Measurements from ENCODE around the gene ZDHHC22. TPM values are rescaled to one million over a fixed set of nuclear protein-coding genes. Genes with fewer than 3 reads are reported as not detected.
"Not testable (repeated sequence)": the region's sequence is repeated elsewhere in the genome, so short reads cannot be mapped to it uniquely, and the experiment has no call there.

The ZDHHC22 gene
- total RNA-seq, 3 donors from 2014 or later = not detected

DNA sequence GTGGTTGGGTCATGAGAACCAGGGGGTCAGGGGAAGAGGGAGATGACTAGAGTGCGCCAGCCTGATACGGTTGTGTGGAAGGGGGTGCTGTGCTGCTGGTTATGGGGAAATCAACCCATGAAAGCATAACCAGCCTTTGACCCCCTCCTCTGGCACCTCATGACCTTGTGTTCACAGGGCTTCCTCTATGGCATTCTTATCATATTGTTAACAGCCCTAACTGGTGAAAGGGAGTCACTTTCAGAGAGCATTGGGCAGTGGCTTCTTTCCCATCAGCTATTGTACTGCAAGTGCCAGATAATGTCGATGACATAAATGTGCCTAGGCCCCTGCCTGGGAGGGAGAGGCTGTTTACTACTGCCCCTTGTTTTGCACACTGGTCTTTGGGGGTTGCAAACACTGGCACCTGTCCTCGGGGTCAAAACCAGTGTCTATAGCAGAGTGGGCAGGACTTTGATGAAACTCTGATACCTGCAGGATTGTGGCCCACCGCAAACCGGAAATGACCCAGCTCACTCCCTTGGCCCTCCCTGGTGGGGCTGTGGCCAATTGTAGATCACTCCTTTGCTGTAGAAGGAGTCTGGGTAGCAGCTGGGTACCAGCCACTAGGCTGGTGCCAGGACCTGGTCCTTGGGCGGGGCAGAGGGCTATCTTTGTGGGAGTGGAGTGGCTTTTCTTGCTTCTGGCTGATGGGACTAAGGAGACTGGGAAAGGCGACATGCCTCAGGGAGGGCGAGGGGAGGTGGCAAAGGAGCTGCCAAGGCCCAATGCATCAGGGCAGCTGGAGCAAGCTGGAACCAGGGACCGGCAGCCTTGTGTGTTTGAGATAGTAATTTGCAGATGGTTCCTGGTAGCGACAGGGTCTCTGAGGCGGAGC is 39.4 kb upstream of the ZDHHC22 start:
- Histone ChIP-seq H3K9me3 (no peaks in the 10 kb centered on the region), H3K36me3 (no peaks in the 10 kb centered on the region), H3K4me3 (peak overlapping the region in 2 of 3 donors; percentile 51 to 75), H3K4me1 (no peaks in the 10 kb centered on the region), H3K27me3 (peaks cover 0 to 4% of the 10 kb centered on the region in 2 donors), H3K27ac (no peak overlapping the region)
- no peak for DNase-seq (ENCODE audit: low spot score in 2 of 2)
- intact Hi-C loops (cut with DNase I; ENCODE audit: low total_unique reads) = no loop called here
- no peak for TF ChIP-seq CTCF (IDR thresholded peaks at IDR 0.05)
- TF ChIP-seq POLR2AphosphoS5 (IDR thresholded peaks at IDR 0.05) = no peak
- TF ChIP-seq POLR2A (IDR thresholded peaks at IDR 0.05) = no peak

GRCh38 chr14:77178656-77179055 is 37.1 kb upstream of the ZDHHC22 start:
- no peaks in the 10 kb centered on the region for H3K4me1 ChIP-seq
- no peaks in the 10 kb centered on the region for H3K36me3 ChIP-seq
- no peaks in the 10 kb centered on the region for H3K9me3 ChIP-seq
- no peak overlapping the region for H3K27ac ChIP-seq
- intact Hi-C loops (cut with DNase I; ENCODE audit: low total_unique reads) = no loop called here
- DNase-seq (ENCODE audit: low spot score in 2 of 2) = no peak
- peaks cover 0 to 4% of the 10 kb centered on the region in 2 donors for H3K27me3 ChIP-seq
- no peak overlapping the region for H3K4me3 ChIP-seq
- TF ChIP-seq POLR2A (IDR thresholded peaks at IDR 0.05) = no peak
- no peak for TF ChIP-seq POLR2AphosphoS5 (IDR thresholded peaks at IDR 0.05)
- no peak for TF ChIP-seq CTCF (IDR thresholded peaks at IDR 0.05)

DNA sequence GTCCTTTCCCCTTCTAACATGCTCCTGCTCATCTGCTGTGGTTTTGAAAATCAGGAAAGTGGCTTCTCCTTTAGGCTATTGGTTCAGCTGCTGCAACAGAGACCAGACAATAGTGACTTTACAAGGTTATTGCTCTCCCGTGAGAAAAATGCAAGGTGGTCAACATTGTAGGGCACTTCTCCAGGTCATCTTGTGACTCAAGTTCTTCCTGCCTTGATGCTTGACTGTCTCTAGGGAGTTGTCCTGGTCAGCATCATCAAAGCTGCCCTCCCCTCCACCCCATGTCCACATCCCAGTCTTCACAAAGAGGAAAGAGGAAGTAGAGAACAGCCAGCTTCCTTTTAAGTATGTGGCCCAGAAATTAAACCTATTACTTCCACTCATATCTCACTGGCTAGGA is 36.1 kb upstream of the ZDHHC22 start:
- intact Hi-C loops (cut with DNase I; ENCODE audit: low total_unique reads) = no loop called here
- H3K4me3 ChIP-seq = no peak overlapping the region
- peaks cover 0 to 4% of the 10 kb centered on the region in 2 donors for H3K27me3 ChIP-seq
- TF ChIP-seq POLR2AphosphoS5 (IDR thresholded peaks at IDR 0.05) (no peak), POLR2A (IDR thresholded peaks at IDR 0.05) (no peak), CTCF (IDR thresholded peaks at IDR 0.05) (no peak)
- H3K4me1 ChIP-seq = no peaks in the 10 kb centered on the region
- H3K9me3 ChIP-seq = no peaks in the 10 kb centered on the region
- H3K36me3 ChIP-seq = no peaks in the 10 kb centered on the region
- no peak for DNase-seq (ENCODE audit: low spot score in 2 of 2)
- no peak overlapping the region for H3K27ac ChIP-seq

GRCh38 chr14:77175843-77176242 is 34.3 kb upstream of the ZDHHC22 start:
- H3K4me3 ChIP-seq = no peak overlapping the region
- H3K27ac ChIP-seq = no peak overlapping the region
- no peaks in the 10 kb centered on the region for H3K36me3 ChIP-seq
- DNase-seq (ENCODE audit: low spot score in 2 of 2) = no peak
- H3K4me1 ChIP-seq = no peaks in the 10 kb centered on the region
- TF ChIP-seq POLR2A (IDR thresholded peaks at IDR 0.05) (no peak), POLR2AphosphoS5 (IDR thresholded peaks at IDR 0.05) (no peak), CTCF (IDR thresholded peaks at IDR 0.05) (no peak)
- H3K9me3 ChIP-seq = no peaks in the 10 kb centered on the region
- intact Hi-C loops (cut with DNase I; ENCODE audit: low total_unique reads) = no loop called here
- no peaks in the 10 kb centered on the region for H3K27me3 ChIP-seq

- H3K36me3 ChIP-seq; H3K4me3 ChIP-seq; intact Hi-C loops (cut with DNase I; ENCODE audit: low total_unique reads); H3K27me3 ChIP-seq; H3K27ac ChIP-seq; DNase-seq (ENCODE audit: low spot score in 2 of 2); H3K4me1 ChIP-seq: not testable (repeated sequence)
- peaks cover 4 to 13% of the 10 kb centered on the region in 2 donors for H3K9me3 ChIP-seq
Observed at GRCh38 chr14:77173911-77174617, 32.5 kb upstream of the ZDHHC22 start.

Data from breast epithelium (tissue), 4 donors.